Choroid plexus epithelial cell (primary cell): Measurements from ENCODE around the gene CDK8.

Source experiments
- DNase-seq: peaks from one replicate; pipeline ENCODE4 v3.0.0-alpha.2; 2010; ENCODE audit warnings: low read depth
- H3K4me3 ChIP-seq: 2 replicates; pipeline ENCODE4 v1.5.1; 2011; ENCODE audit warnings: low read depth, mild to moderate bottlenecking, control low read depth, low read length, moderate library complexity
- TF ChIP-seq, protein P1 (sequence below): conservative IDR thresholded peaks from 2 replicates; pipeline ENCODE4 v1.5.1; 2011; ENCODE audit warnings: low read depth, mild to moderate bottlenecking, control low read depth, inconsistent platforms, low read length, moderate library complexity

Gene CDK8

DNA sequence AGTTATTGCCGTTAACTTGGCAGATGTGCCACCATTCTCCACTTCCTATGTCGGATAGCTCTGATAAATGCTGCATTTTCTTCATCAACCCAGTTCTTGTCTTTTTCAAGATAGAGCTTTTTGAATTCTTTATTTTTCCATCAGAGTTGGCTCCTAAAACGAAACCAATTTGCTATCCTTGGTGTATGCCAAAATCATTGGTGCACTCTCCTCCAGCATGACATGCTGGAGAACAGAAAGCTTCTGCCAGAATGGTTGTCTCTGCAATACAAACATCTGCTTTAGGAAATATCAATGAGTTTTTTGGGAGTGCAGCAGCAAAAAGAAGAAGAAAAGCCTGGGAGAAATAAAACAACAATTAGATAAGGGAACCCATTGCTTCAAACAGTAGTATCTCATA lies 124.2 kb downstream of the CDK8 start:
- TF ChIP-seq, protein P1, sequence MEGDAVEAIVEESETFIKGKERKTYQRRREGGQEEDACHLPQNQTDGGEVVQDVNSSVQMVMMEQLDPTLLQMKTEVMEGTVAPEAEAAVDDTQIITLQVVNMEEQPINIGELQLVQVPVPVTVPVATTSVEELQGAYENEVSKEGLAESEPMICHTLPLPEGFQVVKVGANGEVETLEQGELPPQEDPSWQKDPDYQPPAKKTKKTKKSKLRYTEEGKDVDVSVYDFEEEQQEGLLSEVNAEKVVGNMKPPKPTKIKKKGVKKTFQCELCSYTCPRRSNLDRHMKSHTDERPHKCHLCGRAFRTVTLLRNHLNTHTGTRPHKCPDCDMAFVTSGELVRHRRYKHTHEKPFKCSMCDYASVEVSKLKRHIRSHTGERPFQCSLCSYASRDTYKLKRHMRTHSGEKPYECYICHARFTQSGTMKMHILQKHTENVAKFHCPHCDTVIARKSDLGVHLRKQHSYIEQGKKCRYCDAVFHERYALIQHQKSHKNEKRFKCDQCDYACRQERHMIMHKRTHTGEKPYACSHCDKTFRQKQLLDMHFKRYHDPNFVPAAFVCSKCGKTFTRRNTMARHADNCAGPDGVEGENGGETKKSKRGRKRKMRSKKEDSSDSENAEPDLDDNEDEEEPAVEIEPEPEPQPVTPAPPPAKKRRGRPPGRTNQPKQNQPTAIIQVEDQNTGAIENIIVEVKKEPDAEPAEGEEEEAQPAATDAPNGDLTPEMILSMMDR: no peak
- DNase-seq: no peak

DNA sequence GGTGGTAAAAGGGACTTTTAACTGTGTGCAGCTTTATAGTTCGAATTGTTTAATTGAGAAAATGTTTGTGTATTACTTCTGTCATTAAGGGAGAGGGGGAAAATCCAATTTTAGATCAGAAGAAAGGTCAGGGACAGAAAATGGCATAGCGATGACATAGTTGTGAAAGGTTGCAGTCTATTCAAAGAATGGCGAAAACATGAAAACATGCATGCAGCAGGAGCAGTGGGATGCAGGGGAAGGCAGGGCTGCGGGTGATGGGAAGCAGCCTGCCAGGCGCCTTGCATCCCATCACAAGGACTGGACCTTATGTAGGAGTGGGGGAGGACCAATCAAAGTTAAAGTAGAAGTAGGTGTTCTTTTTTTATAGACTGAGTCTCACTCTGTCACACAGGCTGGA lies 125.9 kb downstream of the CDK8 start:
- DNase-seq: no peak
- no peak overlapping the region for H3K4me3 ChIP-seq
- TF ChIP-seq, protein P1: no peak

More for the DNA sequence above, 124.2 kb downstream of the CDK8 start:
- no peak overlapping the region for H3K4me3 ChIP-seq

DNA sequence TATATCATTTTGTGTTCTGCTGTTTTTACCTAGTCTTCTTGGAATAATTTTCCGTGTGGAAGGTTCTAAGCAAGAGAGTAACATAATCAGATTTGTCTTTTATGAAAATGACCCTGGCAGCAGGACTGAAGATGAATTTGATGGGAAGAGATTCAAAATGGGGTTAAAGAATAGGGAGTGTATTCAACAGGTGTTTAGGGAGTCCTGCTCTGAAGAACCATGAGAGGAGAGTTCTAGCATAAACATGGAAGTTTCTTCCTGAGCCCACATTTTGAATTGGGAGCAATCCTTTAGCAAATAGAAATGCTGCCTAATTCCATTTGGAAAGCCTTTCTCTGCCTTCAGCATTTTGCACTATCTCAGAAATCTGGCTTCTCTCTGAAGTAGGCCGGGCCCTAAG lies 127.0 kb downstream of the CDK8 start:
- no peak for DNase-seq
- H3K4me3 ChIP-seq: no peak overlapping the region
- TF ChIP-seq, protein P1: no peak

DNA sequence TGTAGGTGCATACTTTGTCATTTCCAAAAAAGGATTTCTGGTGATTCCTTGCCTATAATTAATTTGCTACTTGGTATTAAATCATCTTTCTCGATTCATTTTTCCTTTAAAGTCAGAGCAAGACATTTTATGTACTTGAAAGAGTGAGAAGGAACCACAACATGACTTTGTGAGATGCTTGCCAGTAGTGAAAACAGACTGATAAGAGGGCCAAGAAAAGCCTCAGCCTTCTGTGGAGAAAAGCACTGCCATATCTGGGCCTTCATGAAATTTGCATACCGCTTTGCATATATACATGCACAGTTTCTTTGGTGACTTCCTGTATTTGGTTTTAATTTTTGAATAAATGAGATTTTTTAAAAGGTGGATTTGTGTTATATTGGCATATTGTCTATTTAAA lies 128.4 kb downstream of the CDK8 start:
- DNase-seq: no peak
- H3K4me3 ChIP-seq: no peak overlapping the region
- TF ChIP-seq, protein P1: no peak

DNA sequence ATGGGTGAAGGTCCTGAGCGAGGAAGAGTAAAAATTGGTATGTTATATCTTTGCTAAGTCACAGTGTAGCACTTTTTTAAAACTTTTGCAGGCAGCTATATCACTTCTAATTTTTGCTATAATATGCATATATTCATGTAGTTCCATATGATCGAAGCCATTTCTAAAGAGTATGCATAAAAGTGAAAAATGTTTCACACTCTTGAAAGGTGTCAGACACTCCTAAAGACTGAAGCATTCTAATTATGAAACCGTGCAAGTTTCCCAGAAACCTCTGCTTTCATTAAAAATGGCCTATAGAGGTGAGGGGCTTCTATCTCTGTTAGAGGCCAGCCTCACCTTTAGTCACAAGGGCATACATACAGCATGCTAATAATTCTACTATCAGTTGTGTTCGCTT lies 128.9 kb downstream of the CDK8 start:
- no peak for DNase-seq
- H3K4me3 ChIP-seq: no peak overlapping the region
- TF ChIP-seq, protein P1: no peak

DNA sequence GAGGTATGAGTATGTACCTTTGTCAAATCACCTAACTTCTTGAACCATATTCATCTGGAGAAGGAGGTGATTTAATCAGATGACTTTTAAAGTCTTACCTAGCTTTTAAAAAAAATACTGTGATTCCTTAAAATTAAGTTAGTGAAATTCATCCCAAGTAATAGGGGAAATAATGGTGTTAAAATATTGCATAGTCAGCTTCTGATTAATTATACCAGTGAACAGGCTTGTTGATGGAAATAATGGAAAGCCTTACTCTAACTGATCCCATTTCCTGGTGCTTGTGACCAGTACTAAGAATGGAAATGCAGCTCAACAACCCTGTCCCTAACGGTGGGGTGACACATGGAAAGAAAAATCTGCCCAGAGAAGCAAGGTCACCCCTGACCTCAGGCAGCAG lies 130.7 kb downstream of the CDK8 start:
- DNase-seq: no peak
- TF ChIP-seq, protein P1: no peak
- H3K4me3 ChIP-seq: no peak overlapping the region

DNA sequence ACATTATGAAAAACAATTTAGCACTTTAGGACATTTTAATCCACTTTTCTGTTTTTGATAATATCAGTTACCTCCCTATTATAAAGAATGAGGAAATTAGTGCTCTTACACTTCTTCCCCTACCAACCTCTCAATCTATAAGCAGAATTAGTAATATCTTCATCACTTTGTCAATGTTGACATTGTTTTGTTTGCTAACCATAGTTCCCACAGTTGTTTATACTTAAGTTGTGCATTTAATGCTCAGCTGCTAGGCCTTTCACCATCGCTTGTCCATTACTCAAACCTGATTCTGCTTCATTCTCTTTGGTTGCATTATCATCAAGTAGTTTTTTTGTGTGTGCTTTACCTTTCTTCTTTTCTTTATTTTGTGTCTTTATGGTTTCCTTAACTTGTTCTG lies 132.1 kb downstream of the CDK8 start:
- H3K4me3 ChIP-seq: no peak overlapping the region
- TF ChIP-seq, protein P1: no peak
- DNase-seq: no peak
